Heart left ventricle (tissue), 13 donors: ENCODE data around the gene ZNF554.

ENCODE experiments used
- CTCF ChIP-seq, 12 donors: fragments of 200-600 bp; sonication (generic) in 4 of 12; IDR thresholded peaks; one replicate each; pipeline versions ENCODE4 v1.5.0 to v1.8.0; 2018 to 2022; ENCODE audit warnings: antibody characterized with exemption in 12 of 12, mild to moderate bottlenecking in 5 of 12
- POLR2A ChIP-seq, 2 donors: fragments of 450-650 bp; IDR thresholded peaks; one replicate each; pipeline ENCODE4 v1.6.1; 2017; ENCODE audit warnings: antibody characterized with exemption in 2 of 2, mild to moderate bottlenecking in 2 of 2, moderate library complexity in 2 of 2
- donor health status: ischemic (EF 13 %, LVEDD 7.1; RV severe dilation, severe dysfunction).
- donor health status: DM: no; HTN: yes; CAD: no.
- donor health status: DM: no; HTN: no; CAD: no.
- donor health status: ischemic (EF 25% LVEDD 6.9; RV normal size, moderate dysfunction).
- donor health status: ischemic (EF 25% LVEDD 5.7; RV mildly dilated, moderate dysfunction).
- donor health status: ischemic (EF 35%, LVEDD 5.7; RV mildly dilated, moderate dysfunction).
- donor health status: nonischemic (EF 11% LVEDD 7.7; RV severe dilation, severe dysfunction).
- donor health status: DM: yes; HTN: yes; CAD: no.
- donor health status: PGD.
- donor health status: ischemic (EF 29% LVEDD 5.4; RV normal size, mild dysfunction).
- donor health status: nonischemic (EF 23%, LVEDD 6.1; RV moderate dilation, normal function).

DNA sequence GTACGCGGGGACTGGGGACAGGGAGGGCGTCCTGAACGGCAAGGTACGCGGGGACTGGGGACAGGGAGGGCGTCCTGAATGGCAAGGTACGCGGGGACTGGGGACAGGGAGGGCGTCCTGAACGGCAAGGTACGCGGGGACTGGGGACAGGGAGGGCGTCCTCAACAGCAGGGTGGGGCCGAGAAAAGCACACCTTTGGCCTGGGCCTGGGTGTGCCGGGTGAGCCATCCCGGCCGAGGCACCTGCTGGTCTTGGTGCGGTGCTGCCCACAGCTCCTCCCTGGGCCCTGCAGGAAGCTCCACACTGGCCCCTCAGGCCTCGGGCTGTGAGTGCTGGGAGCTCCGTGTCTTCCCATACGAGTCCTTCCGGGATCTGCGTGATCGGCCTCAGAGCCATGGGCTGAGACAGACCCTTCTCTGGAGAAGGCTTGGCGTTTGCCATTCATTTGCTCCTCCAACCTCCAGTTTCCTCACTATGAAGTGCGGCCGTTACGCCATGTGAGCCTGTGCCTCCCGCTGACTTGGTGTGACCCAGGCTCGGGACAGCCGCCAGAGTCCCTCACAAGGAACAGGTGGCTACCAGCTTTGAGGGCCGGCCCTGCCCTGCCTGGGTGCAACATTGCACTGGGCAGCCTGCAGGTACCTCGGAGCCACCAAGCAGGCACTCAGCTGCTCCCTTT, 7.8 kb upstream of the ZNF554 start:
- TF ChIP-seq CTCF (IDR thresholded peaks at IDR 0.05) = no peak
- no peak for TF ChIP-seq POLR2A (IDR thresholded peaks at IDR 0.05)
